NK-92 (cell line): ENCODE results near the gene PRDM5.

Experiments
- DNase-seq: peaks from one replicate; lab custom pipeline; 2025; ENCODE audit not compliant: unreplicated experiment; lab: John Stamatoyannopoulos, UW

Gene PRDM5

GRCh38 chr4:120915336-120915735, 7.2 kb downstream of the PRDM5 start:
- DNase-seq: no peak

GRCh38 chr4:120903419-120903818, 19.1 kb downstream of the PRDM5 start:
- no peak for DNase-seq

GRCh38 chr4:120902925-120903324, 19.6 kb downstream of the PRDM5 start:
- no peak for DNase-seq

- no peak for DNase-seq
Observed at GRCh38 chr4:120901731-120902130, 20.8 kb downstream of the PRDM5 start.

- no peak for DNase-seq
Observed at GRCh38 chr4:120897981-120898719, 24.4 kb downstream of the PRDM5 start.

- no peak for DNase-seq
Observed at GRCh38 chr4:120895554-120895953, 27.0 kb downstream of the PRDM5 start.

GRCh38 chr4:120893314-120893713, 29.2 kb downstream of the PRDM5 start:
- no peak for DNase-seq

GRCh38 chr4:120886191-120886590, 36.3 kb downstream of the PRDM5 start:
- no peak for DNase-seq

- DNase-seq: no peak
Observed at GRCh38 chr4:120881846-120882245, 40.7 kb downstream of the PRDM5 start.

GRCh38 chr4:120881351-120881750, 41.2 kb downstream of the PRDM5 start:
- no peak for DNase-seq

- no peak for DNase-seq
Observed at GRCh38 chr4:120877021-120877420, 45.5 kb downstream of the PRDM5 start.

GRCh38 chr4:120874792-120875774, 47.4 kb downstream of the PRDM5 start:
- DNase-seq: no peak

- no peak for DNase-seq
Observed at GRCh38 chr4:120873554-120873953, 49.0 kb downstream of the PRDM5 start.

- DNase-seq: no peak
Observed at GRCh38 chr4:120871173-120871572, 51.4 kb downstream of the PRDM5 start.

- DNase-seq: no peak
Observed at GRCh38 chr4:120870279-120870673, 52.2 kb downstream of the PRDM5 start.

- DNase-seq: no peak
Observed at GRCh38 chr4:120869613-120870278, 52.8 kb downstream of the PRDM5 start.

- DNase-seq: no peak
Observed at GRCh38 chr4:120867506-120867905, 55.0 kb downstream of the PRDM5 start.

- no peak for DNase-seq
Observed at GRCh38 chr4:120865985-120866384, 56.5 kb downstream of the PRDM5 start.

- DNase-seq: no peak
Observed at GRCh38 chr4:120864969-120865368, 57.6 kb downstream of the PRDM5 start.

GRCh38 chr4:120862432-120862831, 60.1 kb downstream of the PRDM5 start:
- DNase-seq: no peak

- no peak for DNase-seq
Observed at GRCh38 chr4:120861852-120862251, 60.7 kb downstream of the PRDM5 start.
